ENCODE results near the gene NFATC4.

NFATC4 gene

DNA sequence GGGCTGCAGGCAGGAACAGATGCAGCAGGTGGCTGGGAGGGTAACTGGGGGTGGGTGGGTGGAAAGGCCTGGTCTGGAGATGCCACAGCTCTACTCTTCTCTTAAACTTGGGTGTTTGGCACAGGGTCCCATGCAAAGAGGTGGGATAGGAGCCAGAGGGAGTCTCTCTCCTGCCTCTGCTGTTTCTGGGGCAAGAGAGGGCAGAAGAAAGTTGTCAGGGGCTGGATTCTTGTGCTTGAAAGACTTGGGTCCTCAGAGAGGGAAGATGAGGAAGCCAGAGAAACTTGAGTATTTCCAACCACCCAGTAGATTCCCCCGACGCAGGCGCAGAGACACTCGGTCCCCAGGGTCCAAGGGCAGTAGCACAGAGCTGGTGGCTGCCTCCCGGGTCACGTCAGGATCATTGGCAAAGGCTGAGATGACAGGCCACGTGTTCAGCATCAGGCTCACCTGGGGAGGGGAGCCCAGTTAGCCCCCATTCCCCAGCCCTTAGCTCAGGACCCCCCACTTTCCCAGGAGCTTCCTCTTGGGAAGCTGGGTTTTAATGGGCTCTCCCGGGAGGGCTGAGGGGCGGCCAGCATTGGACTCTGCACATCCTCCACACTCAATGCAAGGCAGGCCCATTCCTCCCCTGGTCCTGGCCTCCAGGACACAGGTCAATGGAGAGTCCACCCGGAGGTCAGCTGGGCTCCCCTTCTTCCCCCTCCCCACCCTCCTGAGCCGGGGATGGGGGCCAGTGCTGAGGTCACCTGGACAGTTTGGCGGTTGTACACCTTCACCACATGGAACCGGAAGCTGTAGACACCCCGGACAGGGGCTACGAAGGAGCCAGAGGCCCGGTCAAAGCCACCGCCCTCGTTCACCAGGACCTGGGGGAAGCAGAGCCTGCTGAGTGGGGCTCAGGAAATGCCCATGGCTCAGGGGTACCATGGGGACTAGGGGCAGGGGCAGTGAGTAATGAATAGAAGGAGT is 59.8 kb downstream of the NFATC4 start:
- TF ChIP-seq, protein P1, sequence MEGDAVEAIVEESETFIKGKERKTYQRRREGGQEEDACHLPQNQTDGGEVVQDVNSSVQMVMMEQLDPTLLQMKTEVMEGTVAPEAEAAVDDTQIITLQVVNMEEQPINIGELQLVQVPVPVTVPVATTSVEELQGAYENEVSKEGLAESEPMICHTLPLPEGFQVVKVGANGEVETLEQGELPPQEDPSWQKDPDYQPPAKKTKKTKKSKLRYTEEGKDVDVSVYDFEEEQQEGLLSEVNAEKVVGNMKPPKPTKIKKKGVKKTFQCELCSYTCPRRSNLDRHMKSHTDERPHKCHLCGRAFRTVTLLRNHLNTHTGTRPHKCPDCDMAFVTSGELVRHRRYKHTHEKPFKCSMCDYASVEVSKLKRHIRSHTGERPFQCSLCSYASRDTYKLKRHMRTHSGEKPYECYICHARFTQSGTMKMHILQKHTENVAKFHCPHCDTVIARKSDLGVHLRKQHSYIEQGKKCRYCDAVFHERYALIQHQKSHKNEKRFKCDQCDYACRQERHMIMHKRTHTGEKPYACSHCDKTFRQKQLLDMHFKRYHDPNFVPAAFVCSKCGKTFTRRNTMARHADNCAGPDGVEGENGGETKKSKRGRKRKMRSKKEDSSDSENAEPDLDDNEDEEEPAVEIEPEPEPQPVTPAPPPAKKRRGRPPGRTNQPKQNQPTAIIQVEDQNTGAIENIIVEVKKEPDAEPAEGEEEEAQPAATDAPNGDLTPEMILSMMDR (IDR thresholded peaks at IDR 0.05; ENCODE audit: insufficient read depth, low read length, missing control alignments) = no peak
- no peak overlapping the region for H3K4me3 ChIP-seq (ENCODE audit: low read depth, low read length)
- POLR2A ChIA-PET = no interaction called here
- DNase-seq (ENCODE audit: low read depth, low spot score) = no peak
- CTCF ChIA-PET = interaction anchor here (0.7 to 33.5 kb wide), 7 partner anchors 9 to 122 kb away, joined by 3 to 1633 read pairs (median 10); partner anchors contain the start of genes ADCY4, CIDEB, DHRS1 and LTB4R

DNA sequence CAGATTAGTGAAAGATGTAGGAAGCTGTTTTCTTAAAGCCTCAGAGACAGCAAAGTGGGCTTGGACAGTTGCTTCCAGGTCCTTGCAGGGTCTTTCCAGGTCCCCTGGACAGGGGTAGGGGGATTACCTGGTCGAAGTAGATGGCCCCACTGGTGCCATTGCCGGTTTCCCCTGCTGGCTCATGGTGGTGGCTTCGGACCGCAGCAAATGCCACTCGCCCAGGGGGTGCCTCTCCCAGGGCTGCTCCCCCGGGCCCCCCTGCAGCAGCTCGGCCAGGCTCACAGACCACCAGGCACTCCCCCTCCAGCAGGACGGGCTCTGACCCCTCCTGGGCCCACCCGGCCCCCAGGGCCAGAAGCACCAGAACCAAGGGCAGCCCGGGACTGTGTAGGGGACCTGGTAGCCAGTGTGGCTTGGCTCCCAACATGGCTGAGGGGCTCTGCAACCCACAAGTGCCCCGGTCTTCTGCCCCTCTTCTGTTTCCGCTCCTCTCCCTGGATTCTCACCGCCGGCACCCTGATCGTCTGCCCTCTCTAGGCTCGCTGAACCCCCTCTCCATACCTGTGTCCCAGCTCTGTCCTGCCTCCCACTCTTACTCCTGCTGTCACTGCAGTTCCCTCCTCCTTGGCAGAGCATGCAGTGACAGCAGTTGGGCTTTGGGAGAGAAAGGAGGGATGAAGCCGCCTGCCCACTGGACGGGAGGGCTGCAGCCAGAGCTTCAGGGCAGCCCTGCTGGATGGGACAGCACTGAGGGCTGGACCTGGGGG is 60.8 kb downstream of the NFATC4 start:
- CTCF ChIA-PET = interaction anchor here (0.9 to 33.5 kb wide), 5 partner anchors 8 to 123 kb away, joined by 3 to 1633 read pairs (median 380); partner anchors contain the start of genes ADCY4, CIDEB, DHRS1 and LTB4R
- POLR2A ChIA-PET = no interaction called here
- DNase-seq (ENCODE audit: low read depth, low spot score) = no peak
- peak overlapping the region; percentile 88; the same call in 1 of the 2 replicates for H3K4me3 ChIP-seq (ENCODE audit: low read depth, low read length)
- TF ChIP-seq, protein P1 (IDR thresholded peaks at IDR 0.05; ENCODE audit: insufficient read depth, low read length, missing control alignments) = no peak

Measured in AG04449 (cell line).